Tibial nerve (tissue), 4 donors: ENCODE data around the gene SLC6A6. TPM values are rescaled to one million over a fixed set of nuclear protein-coding genes. Genes with fewer than 3 reads are reported as not detected.

Experiments used
- DNase-seq, 2 donors: peaks; one replicate each; pipeline ENCODE4 v3.0.0-alpha.2; 2019; ENCODE audit warnings: low spot score in 2 of 2
- H3K27ac ChIP-seq, 4 donors: fragments of 200-600 bp; sonication (generic) in 3 of 4; one replicate each; pipeline ENCODE4 v1.5.1; 2017 to 2019; ENCODE audit warnings: mild to moderate bottlenecking in 1 of 4
- H3K27me3 ChIP-seq, 2 donors: fragments of 200-600 bp; sonication (generic) in 1 of 2; one replicate each; pipeline versions ENCODE4 v1.5.1 to v1.6.0; 2017 to 2019
- H3K36me3 ChIP-seq, 3 donors: fragments of 200-600 bp; sonication (generic); one replicate each; pipeline ENCODE4 v1.5.1; 2018 to 2019
- H3K4me1 ChIP-seq, 4 donors: fragments of 200-600 bp; sonication (generic) in 3 of 4; one replicate each; pipeline ENCODE4 v1.5.1; 2017 to 2019
- H3K4me3 ChIP-seq, 4 donors: fragments of 200-600 bp; sonication (generic) in 3 of 4; one replicate each; pipeline ENCODE4 v1.5.1; 2017 to 2019; ENCODE audit warnings: mild to moderate bottlenecking in 1 of 4, moderate library complexity in 1 of 4
- H3K9me3 ChIP-seq, 4 donors: fragments of 200-600 bp; sonication (generic) in 3 of 4; one replicate each; pipeline ENCODE4 v1.5.1; 2017 to 2019
- CTCF ChIP-seq, 5 experiments: fragments of 200-600 bp in 3 of 5; fragments of 450-650 bp in 2 of 5; sonication (generic) in 3 of 5; IDR thresholded peaks; one replicate each; pipeline ENCODE4 v1.5.1; 2016 to 2019; ENCODE audit warnings: antibody characterized with exemption in 5 of 5, mild to moderate bottlenecking in 3 of 5, moderate library complexity in 2 of 5
- EP300 ChIP-seq, 2 donors: sonication (generic); formaldehyde crosslinking; IDR thresholded peaks; one replicate each; pipeline ENCODE4 v1.6.1; 2017; ENCODE audit warnings: antibody characterized with exemption in 2 of 2, mild to moderate bottlenecking in 1 of 2
- POLR2A ChIP-seq, 2 donors: fragments of 450-650 bp; IDR thresholded peaks; one replicate each; pipeline ENCODE4 v1.6.1; 2017; ENCODE audit warnings: antibody characterized with exemption in 2 of 2, mild to moderate bottlenecking in 2 of 2, moderate library complexity in 2 of 2
- WGBS, 2 donors: methylation state at CpG; one replicate each; pipeline ENCODE4 v1.1.5; 2018; 5-methylcytosine and 5-hydroxymethylcytosine counted together
- total RNA-seq, 4 donors: library from RNA; depleted of rRNA; stranded (reverse); fragments of >200 nt; gene quantifications; one replicate each; pipeline ENCODE4 v1.1.0, GENCODE V29; 2016

The SLC6A6 gene
- total RNA-seq, 4 donors from 2014 or later, result 11.8 to 24.9 (median 13.5) TPM

DNA sequence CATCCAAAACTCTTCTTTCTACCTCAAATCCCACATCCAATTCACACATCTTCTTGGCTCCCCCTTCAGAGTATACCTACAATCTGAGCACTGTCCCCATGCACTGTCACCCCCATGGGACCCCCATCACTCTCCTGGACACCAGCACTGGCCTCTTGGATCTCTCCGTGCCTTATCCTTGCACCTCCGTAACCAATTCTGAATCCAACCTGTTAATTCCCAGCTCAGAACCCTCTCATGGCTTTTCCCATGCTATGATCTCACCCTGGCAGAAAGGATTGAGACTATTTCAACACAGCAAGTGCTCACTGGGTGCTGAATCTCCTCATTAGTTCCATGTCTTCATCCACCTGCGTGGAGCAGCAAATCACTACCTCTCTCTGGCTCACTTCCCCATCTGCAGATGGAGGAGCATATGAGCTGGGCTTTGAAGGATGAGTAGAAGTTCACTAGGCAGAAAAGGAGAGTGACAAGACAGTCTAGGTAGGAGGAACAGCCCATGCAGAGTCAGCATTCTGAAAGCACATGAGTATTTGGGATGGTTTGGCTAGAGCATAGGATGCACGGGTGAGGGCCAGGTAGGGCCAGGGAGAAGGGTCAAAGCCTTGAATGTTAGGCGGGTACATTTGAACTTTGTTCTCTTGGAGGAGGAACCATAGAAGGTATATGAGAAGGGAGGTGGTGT lies 48.7 kb downstream of the SLC6A6 start:
- peak overlapping the region in 2 of 4 donors; percentile 80 to 82 for H3K27ac ChIP-seq
- peaks cover 0 to 41% (median 16%) of the 10 kb centered on the region in 3 donors for H3K36me3 ChIP-seq
- 93 to 97% methylated on average over 5 of the region's 5 CpGs for WGBS, 2 donors
- no peaks in the 10 kb centered on the region for H3K9me3 ChIP-seq
- no peak overlapping the region for H3K4me3 ChIP-seq
- no peaks in the 10 kb centered on the region for H3K27me3 ChIP-seq
- peaks cover 0 to 31% (median 11%) of the 10 kb centered on the region in 4 donors for H3K4me1 ChIP-seq
- no peak for TF ChIP-seq POLR2A (IDR thresholded peaks at IDR 0.05)
- no peak for TF ChIP-seq CTCF (IDR thresholded peaks at IDR 0.05)
- TF ChIP-seq EP300 (IDR thresholded peaks at IDR 0.05), result no peak
- DNase-seq, result no peak

DNA sequence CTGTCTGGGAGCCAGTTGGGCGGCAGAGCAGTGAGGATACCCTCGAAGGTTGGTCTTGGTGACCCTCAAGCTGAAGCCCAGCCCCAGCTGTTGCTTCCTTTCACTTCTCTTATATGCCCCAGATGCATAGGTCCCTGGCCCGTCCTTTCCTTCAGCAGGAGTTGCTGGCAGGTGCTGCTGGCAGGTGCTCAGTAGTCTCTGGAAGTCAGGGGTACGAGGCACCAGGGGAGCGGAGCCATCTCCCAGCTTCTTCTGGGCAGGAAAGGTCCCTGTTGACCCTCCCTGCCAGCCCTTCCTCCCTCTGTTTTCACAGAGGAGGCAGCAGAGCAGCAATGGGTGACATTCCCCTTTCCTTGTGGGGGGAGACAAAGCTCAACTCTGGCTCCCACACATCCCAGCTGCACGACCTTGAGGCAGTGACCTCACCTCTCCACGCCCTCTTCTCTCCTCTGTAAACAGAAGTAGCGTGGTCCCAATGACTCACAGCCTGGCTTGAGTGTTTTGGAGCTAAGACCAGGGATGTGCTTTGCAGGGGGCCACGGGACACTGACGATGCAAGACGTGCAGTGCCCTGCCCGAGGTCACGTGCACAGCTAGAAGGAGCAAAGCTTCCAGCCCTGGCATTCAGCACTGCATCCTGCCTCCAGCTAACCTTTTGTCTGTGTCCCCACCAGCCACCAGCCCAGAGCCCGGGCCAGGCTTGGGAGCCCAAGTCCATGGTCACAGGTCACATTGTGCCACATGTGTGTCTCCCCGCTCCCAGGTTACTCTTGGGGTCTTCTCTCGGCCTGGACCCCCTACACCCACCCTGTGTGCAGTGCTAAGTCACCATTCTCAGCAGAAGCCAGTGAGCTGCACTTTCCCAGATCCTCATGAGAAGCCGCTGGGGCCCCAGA lies 49.7 kb downstream of the SLC6A6 start:
- Histone ChIP-seq H3K4me3 (no peak overlapping the region), H3K36me3 (peaks cover 0 to 31% (median 16%) of the 10 kb centered on the region in 3 donors), H3K27me3 (no peaks in the 10 kb centered on the region), H3K27ac (peak overlapping the region; percentile 44 to 82 (median 78)), H3K4me1 (peaks cover 0 to 31% (median 11%) of the 10 kb centered on the region in 4 donors), H3K9me3 (no peaks in the 10 kb centered on the region)
- peak; percentile 70 to 81 for DNase-seq
- 37 to 39% methylated on average over 15 to 16 of the region's 17 CpGs for WGBS, 2 donors
- TF ChIP-seq EP300 (IDR thresholded peaks at IDR 0.05) (peak in 1 of 2 donors; percentile 51), POLR2A (IDR thresholded peaks at IDR 0.05) (no peak), CTCF (IDR thresholded peaks at IDR 0.05) (peak in 1 of 5 experiments; percentile 1)

DNA sequence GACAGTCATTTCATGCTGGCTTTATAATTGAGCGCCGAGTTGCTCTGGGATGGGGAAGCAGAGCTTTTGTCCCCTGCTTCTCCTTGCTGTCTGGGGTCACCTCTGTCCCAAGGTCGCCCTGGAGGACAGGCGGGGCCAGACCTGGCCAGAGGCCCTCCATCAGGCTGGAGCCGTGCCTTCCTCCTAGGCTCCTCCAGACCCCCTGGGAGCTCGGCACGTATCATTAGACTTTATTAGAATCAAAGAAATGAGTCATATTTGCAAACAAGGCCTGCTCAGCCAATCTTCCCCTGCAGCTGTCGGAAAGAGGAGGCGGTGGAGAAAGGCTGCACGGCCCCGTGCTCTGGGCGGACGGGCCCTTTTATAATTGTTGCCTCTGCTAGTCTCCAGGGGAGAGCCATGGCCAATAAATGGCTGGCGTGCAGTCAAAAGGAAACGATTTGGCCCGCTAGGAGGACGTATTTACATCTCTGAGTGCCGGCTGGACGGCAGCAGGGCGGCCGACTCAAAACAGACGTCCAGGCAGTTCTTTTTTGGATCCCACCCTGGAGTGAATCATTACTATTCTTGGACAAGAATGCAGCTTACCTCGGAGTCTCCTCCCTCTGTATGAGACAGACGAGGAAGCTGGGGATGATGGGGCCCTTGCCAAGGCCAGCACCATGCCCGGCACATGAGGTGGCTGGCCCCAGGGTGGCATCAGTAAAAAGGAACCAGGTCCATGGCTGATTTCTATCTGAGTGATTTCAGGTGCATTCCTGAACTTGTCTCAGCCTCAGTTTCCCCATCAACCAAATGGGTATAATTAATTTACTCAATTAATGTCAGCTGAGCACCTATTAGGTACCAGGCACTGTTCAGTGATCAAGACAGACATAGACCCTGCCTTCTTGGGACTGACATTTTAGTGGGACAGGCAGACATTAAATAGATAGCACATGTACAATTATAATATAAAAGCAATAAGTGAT lies 50.6 kb downstream of the SLC6A6 start:
- DNase-seq, result peak; percentile 79 to 88
- TF ChIP-seq EP300 (IDR thresholded peaks at IDR 0.05) (peak in 1 of 2 donors; percentile 87), CTCF (IDR thresholded peaks at IDR 0.05) (peak in 3 of 5 experiments; percentile 3 to 47 (median 45)), POLR2A (IDR thresholded peaks at IDR 0.05) (no peak)
- 18 to 19% methylated on average over 21 to 25 of the region's 25 CpGs for WGBS, 2 donors
- no peaks in the 10 kb centered on the region for H3K9me3 ChIP-seq
- peak overlapping the region; percentile 44 to 82 (median 78) for H3K27ac ChIP-seq
- peaks cover 0 to 22% (median 9%) of the 10 kb centered on the region in 3 donors for H3K36me3 ChIP-seq
- H3K4me3 ChIP-seq, result no peak overlapping the region
- H3K4me1 ChIP-seq, result peaks cover 0 to 31% (median 11%) of the 10 kb centered on the region in 4 donors
- no peaks in the 10 kb centered on the region for H3K27me3 ChIP-seq

DNA sequence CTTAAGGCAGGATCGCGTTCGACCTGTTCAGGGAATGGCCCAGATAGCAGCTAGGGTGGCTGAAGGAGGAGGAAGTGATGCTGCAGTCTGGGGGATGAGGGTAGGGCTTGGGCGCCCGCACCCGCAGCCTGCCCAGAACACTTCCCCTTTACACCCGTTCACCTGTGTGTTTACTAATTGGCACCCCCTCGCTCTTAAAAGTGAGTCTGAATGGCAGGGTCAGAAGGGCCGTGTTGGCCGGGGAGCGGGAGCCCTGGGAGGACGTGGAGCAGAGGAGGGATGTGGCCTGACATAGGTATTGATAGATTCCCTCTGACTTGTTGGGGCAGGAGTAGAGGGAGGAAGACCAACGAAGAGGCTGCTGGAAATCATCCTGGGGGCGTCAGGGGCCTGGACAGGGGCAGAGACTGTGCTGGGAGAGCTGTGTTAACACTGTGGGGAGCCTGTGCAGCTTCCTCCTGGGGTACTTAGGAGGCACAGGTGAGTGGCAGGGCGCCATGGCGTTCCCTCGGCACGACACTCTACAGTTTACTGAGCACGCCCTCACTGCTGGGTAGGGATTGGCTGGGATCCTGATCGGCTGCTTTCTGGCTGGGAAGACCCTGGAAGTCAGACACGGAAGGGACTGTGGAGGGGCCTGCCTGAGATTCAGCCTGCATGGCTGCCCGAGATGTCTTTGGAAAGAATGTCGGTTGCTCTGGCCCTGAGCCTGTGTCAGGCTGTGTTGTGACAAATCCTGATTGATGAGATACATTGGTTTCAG lies 51.7 kb downstream of the SLC6A6 start:
- Histone ChIP-seq H3K9me3 (no peaks in the 10 kb centered on the region), H3K27me3 (no peaks in the 10 kb centered on the region), H3K27ac (peak overlapping the region in 2 of 4 donors; percentile 80 to 82), H3K36me3 (peaks cover 0 to 11% (median 0%) of the 10 kb centered on the region in 3 donors), H3K4me1 (peaks cover 0 to 31% (median 11%) of the 10 kb centered on the region in 4 donors), H3K4me3 (no peak overlapping the region)
- DNase-seq, result no peak
- TF ChIP-seq CTCF (IDR thresholded peaks at IDR 0.05) (no peak), POLR2A (IDR thresholded peaks at IDR 0.05) (no peak), EP300 (IDR thresholded peaks at IDR 0.05) (no peak)
- 70 to 74% methylated on average over 23 of the region's 23 CpGs for WGBS, 2 donors
